NCI-H2196 treated with DMSO at 0.1 percent for 48 hours (cell line): ENCODE measurements around the gene ATP7A.
"Not testable (repeated sequence)": the region's sequence is repeated elsewhere in the genome, so short reads cannot be mapped to it uniquely, and the experiment has no call there.

ENCODE experiments used
- DNase-seq: peaks from one replicate; lab custom pipeline; 2025; ENCODE audit not compliant: unreplicated experiment; lab: John Stamatoyannopoulos, UW

ATP7A gene

DNA sequence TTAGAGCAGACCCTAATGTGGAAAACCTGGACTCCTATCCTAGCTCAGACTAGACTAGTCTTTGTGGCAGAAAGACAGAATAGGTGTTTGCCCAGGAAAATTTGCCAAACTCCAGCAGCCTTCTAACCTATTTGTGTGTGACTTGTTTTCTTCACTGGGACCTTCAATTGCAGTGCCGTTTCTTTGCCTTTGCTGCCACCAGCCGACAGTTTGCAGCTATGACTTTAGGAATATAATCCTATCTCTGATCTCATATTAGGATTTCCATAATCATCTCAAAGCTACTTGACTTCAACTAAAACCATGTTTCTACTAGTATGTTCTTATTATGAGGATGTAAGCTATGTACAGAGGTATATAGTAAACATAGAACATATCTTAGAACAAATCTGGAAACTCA, 119.2 kb downstream of the ATP7A start:
- no peak for DNase-seq

DNA sequence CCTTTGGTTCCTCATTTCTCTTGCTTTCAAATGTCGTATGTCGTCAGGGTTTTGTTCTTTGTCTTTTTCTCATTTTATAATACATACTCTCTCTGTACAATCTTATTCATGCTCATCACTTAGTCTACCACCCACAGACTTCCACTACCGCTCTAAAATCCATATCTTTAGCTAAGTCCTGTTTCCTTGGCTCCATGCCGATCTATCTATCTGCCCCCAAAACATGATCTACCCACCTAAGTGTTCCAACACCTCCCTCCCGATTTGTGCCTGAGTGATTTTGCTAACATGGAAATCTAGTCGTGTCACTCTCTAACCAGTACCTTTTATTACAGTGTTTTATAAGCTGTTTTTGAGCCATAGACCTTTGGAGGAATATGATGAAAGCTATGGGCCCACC, 124.6 kb downstream of the ATP7A start:
- no peak for DNase-seq

DNA sequence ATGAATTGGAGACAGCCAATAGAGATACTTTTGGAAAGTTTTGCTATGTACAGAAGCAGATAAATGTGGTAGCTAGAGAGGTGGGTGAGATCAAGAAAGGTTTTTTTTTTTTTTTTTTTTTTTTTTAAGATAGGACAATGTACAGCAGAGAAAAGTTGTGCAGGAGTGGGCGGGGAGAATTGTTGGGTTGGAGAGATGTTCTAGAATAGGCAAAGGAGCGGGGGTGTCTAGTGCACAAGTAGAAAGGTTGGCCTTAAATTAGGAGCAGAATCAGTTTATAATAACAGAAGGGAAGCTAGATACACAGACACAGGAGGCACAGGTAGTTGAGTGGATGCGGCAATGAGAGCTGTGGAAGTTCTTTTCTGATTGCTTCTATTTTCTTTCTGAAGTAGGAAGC, 127.4 kb downstream of the ATP7A start:
- no peak for DNase-seq

DNA sequence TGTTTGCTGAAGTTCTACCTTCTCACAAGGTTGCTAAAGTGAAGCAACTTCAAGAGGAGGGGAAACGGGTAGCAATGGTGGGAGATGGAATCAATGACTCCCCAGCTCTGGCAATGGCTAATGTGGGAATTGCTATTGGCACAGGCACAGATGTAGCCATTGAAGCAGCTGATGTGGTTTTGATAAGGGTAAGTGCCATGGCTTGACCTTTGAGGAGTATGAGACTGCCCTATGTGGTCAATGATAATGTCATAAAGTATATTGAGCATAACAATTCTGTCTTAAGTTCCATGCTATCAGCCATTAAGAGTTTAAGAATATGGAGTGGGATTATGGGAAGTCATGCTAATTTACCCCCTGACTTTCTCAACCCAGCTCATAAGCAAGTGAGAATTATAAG, 132.1 kb downstream of the ATP7A start:
- DNase-seq = no peak

DNA sequence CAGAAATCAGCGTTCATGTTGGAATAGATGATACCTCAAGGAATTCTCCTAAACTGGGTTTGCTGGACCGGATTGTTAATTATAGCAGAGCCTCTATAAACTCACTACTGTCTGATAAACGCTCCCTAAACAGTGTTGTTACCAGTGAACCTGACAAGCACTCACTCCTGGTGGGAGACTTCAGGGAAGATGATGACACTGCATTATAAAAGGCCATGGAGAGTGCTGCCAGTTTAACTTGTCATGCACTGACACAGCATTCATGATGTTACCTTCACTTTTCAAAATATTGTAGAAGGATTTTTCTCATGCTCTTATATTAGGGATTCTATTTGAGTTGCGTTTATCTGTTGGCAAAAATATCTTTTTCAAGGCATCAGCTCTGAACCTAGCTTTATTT, 135.9 kb downstream of the ATP7A start:
- DNase-seq = no peak

DNA sequence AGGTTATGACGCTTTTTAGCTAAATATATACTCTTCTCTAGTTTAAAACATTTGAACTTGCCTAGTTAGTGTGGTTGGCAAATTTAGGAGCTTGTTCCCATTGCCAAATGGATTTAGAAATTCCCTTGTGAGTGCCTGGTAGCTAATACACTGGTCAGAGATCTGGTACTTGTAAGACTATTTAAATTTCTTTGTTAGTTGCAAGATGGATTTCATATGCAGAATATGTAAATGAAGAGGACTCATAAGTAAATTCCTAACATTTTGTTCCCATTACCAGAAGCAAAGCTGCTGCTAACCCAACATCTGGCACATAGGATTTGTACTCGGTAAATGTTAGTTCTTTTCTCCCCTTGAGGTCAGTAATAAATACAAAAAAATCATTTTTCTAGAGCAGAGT, 137.6 kb downstream of the ATP7A start:
- DNase-seq = no peak

DNA sequence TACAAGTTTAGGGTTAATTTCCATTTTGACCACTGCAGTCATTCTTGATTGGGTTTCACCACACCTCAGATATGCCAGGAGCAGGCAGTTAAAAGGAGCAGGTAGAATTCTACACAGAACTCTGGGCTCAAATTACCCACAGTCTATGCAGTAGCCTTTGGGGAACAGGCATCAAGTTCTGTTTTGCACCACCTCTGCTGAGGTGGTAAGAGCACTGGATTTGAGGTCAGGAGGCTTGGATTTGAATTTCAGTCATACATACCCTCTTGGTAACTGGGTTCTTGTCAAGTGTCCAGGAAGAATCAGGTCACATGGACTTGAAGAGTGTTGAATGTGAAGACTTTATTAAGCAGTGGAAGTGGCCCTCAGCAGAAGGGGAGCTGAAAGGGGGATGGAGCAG, 153.2 kb downstream of the ATP7A start:
- no peak for DNase-seq

DNA sequence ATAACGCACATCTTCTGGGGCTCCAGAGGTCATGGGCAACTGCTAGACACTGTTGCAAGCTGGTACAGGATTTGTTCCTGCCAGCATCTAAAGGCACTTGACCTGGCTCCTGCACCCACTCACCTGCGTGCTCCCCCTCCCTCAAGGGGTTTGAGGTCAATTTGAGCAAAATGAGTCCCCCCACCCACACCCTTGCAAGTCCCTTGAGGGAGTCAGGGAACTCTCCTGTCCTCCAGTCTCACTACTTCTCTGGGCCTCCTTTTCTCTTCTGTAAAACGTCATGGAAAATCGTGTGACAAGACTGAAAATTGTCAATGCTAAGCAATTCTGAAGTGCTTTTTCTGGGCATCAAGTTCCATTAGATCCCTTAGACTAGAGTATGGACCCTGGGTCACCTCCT, 153.7 kb downstream of the ATP7A start:
- no peak for DNase-seq

DNA sequence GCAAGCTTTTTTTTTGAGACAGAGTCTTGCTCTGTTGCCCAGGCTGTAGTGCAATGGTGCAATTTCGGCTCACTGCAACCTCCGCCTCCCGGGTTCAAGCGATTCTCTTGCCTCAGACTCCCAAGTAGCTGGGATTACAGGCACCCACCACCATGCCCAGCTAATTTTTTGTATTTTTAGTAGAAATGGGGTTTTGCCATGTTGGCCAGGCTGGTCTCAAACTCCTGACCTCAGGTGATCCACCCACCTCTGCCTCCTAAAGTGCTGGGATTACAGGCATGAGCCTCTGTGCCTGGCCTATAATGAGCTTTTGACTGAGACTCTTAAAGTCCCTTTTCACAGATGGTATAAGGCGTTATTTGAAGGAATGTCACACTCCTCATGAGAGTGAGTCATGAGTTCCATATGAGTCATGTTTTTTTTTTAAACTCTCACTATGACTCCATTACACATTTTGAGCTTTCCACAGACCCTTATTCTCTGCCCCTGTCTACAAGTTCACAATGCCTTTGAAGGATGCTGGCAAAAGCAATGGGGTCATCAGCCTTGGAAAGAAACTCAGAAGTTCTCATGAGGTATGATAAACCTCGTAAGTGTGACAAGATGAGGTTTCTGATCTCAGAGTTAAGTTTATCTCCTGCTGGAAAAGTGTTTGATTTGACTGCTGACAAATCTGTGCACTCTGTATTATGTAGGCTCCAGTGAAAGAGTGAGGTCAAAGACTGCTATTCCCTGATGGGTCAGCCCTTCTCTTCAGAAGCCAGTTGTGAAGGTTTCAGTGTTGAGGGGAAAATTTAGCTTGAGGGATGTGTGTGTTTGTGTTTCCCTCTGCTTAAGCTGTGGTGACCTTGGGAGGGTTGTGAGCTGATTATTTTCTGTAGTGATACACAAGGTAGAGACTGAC, 154.5 kb downstream of the ATP7A start:
- DNase-seq = not testable (repeated sequence)

DNA sequence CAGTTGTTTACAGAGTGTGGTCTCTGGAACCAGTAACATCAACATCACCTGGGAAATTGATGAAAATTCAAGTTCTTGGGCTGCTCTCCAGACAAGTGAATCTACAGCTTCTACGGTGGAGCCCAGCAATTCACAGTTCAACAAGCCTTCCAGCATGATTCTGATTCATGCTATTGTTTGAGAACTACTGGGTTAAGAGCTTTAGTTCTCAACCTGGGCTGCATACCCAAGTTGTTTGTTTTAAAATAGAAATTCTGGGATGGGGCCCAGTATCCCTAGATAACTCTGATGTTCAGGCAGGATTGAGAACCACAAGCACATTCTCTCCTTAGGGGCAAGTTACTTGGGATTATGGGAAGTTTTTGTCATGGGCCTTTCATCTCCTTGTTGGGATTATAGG, 155.6 kb downstream of the ATP7A start:
- no peak for DNase-seq

DNA sequence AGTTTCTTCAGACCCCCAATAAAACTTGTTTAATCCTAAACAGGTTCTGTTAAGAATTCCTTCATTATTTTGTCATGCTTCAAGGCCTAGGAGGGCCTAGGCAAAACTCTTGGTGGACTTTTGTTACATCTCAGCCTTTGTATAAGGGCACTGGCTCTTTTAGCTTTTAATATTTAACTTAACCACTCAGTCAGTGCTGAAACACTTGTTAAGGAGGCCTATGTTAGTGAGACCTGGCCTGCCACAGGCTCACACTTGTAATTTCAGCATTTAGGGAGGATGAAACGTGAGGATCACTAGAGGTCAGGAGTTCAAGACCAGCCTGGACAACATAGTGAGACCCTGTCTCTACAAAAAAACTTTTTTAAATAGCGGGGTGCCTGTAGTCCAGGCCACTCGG, 160.8 kb downstream of the ATP7A start:
- no peak for DNase-seq

DNA sequence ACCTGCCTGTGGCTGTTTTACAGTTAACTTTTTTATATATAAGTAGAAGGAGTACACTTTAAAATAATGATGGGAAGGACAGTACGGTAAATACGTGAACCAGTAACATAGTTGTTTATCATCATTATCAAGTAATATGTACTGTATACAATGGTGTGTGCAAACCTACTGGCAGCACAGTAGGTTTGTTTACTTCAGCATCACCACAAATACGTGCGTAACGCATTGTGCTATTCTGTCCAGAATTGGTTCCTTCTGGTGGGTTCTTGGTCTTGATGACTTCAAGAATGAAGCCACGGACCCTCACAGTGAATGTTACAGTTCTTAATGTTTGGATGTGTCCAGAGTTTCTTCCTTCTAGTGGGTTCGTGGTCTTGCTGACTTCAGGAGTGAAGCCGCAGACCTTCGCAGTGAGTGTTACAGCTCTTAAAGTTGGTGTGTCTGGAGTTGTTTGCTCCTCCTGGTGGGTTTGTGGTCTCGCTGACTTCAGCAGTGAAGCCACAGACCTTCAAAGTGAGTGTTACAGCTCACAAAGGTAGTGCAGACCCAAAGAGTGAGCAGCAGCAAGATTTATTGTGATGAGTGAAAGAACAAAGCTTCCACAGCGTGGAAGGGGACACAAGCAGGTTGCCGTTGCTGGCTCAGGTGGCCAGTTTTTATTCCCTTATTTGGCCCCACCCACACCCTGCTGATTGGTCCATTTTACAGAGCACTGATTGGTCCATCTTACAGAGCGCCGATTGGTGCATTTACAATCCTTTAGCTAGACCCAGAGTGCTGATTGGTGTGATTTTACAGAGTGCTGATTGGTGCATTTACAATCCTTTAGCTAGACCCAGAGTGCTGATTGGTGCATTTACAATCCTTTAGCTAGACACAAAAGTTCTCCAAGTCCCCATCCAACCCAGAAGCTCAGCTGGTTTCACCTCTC, 162.9 kb downstream of the ATP7A start:
- not testable (repeated sequence) for DNase-seq

DNA sequence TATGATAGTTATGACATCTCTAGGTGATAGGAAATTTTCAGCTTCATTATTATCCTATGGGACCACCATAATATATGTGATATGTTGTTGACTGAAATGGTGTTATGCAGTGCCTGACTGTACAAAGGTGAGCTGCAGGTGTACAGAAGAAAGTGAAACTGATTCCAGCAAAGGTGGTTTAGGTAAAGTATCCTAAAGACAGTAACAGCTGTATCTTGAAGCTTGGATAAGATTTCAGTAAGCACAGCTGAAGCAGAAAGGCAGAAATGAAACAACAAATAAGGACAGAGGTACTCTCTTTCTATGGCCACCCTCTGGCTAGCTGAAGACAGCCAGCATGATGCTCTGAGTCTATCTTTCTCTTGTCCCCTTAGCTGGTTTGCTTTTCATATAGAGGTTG, 163.6 kb downstream of the ATP7A start:
- DNase-seq = no peak

DNA sequence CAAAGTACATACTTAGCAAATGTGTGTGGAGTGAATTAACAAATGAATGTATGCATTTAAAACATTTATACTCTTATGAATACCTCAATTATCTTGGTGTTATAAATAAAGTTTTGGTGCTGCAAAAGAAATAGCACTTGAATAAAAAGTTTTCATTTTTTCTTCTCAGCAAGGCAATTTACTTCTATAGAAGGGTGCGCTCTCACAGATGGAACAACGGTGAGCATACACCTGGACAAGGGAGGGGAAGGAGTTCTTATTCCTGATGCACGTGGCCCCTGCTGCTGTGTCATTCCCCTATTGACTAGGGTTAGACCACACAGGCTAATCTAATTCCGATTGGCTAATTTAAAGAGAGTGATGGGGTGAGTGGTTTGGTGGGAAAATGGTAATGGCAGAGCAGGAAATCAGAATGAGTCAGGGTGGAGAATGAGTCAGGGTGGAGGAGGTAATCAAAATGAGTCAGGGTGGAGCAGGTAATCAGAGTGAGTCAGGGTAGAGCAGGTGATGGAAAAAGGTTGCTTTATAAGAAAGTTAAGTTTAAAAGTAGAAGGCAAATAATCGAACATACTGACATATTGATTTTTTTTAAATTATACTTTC, 165.4 kb downstream of the ATP7A start:
- DNase-seq = no peak

DNA sequence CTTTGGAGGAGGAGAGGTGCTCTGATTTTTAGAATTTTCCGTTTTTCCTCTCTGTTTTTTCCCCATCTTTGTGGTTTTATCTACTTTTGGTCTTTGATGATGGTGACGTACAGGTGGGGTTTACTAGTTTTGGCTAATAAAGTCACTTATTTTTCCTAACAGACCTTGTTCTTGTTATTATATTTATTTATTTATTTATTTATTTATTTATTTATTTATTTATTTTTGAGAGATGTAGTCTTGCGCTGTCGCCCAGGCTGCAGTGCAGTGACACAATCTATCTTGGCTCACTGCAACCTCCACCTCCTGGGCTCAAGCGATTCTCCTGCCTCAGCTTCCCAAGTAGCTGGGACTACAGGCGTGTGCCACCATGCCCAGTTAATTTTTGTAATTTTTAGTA, 170.9 kb downstream of the ATP7A start:
- DNase-seq = not testable (repeated sequence)

DNA sequence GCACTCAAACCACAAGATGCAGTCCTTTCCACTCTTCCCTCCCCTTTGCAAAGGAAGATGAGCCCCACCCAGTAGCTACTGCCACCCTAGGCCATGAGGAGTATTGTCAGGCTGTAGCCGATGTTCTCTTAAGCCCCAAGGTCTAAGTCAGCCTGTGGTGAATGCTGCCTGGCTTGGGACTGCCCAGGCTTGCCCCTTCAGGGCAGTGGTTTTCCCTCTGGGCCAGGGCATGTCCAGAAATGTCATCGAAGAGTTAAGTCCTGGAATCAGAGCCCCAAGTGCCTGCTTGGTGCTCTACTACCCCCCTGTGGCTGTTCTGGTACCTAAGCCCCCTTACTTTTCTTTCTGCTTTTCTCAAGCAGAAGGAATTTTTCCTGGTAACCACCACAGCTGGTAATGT, 181.8 kb downstream of the ATP7A start:
- no peak for DNase-seq

DNA sequence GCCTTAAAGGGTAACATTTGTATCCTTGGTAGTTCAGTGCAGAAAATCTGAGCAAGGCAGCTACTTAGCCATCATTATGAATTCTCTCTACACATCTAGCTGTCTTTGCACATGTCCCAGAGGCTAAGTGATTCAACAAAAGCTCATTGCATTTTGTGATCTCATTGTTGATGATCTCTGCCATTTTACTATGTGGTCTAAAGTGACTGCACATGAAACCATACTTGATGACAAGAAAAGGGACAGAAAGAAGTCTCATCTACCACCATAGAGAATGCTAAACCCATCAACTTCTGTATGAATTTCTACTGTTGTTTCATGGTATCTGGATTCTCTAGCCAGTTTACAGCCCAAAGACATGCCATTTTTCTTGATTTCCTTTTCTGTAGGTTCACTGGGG, 187.6 kb downstream of the ATP7A start:
- no peak for DNase-seq
